Stimulated activated CD4-positive, alpha-beta T cell treated with anti-CD3 and anti-CD28 coated beads, Interleukin-12 subunit alpha, Interleukin-12 subunit beta, amount 100 ng/mL, for 48 hours (primary cell): ENCODE measurements around the gene MAST3.

ENCODE experiments used
- DNase-seq, 3 donors: peaks; one replicate each; pipeline ENCODE4 v3.0.0-alpha.2; 2020; ENCODE audit warnings: low read depth in 2 of 3, low spot score in 1 of 3

MAST3 gene

DNA sequence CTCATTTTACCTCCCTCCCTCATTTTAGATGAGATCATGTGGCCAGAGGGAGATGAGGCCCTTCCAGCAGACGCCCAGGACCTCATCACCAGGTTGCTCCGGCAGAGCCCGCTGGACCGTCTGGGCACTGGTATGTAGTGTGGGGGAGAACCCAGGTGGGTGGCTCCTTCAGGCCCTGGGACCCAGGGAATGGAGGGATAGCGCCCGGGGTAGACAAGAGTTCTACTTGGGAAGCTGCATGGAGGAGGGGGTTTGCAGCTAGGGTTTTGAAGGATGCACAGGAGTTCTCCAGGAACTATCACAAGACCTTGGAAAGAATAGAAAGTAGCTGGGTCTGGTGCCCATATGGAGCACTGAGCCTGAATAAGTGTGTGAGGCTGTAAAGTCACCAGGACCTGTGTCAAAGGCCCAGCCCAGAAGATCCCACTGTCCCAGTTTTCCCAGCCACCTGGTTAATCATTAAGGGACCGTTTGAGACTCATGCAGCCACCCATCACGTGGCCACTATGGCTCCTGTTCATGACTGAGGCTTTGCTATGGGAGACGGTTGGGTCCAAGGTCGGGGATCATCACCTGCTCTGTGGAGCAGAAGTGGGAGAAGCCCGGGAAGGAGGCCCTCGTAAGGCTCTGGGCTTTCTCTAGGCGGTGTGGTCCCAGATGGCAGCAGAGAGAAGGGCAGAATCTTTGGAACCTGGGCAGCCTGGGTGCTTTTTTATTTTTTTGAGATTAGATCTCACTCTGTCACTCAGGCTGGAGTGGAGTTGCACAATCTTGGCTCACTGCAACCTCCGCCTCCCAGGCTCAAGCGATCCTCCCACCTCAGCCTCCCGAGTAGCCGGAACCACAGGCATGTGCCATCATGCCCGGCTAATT lies 38.4 kb downstream of the MAST3 start:
- DNase-seq = no peak

DNA sequence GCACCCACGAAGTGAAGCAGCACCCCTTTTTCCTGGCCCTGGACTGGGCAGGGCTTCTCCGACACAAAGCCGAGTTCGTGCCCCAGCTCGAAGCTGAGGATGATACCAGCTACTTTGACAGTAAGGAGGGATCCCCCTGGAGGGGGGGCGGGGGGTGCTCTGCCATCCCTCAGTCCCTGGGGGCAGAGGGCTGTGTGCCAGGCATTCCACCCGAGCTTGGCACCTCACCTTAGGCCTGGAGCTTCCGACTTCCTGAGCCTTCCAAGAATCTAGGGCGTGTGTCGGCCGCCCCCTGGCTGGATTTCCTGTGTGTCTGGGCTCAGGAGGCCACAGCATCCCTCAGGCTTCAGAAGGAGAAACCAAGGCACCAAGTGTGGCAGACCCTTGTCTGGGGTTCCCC lies 39.7 kb downstream of the MAST3 start:
- no peak for DNase-seq

DNA sequence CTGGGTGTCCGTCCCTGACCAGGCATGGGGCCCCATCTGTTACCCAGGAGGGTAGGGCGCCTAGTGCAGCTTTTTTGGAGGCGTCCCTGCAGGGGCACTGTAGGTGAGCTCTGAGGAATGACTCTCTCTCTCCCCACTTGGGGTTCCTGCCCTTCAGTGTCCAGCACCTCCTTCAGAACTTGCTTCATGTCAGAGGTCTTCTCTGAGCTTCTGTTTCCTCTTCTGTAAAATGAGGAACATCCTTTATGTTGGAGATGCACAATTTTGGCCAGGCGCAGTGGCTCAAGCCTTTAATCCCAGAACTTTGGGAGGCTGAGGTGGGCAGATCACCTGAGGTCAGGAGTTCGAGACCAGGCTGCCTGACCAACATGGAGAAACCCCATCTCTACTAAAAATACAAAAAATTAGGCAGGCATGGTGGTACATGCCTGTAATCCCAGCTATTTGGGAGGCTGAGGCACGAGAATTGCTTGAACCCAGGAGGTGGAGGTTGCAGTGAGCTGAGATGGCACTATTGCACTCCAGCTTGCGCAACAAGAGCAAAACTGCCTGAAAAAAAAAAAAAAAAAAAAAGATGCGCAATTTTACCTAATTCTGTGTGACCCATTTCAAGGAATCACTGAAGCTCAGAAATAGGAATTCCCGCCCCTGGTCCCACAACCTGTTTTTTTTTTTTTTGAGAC lies 40.2 kb downstream of the MAST3 start:
- no peak for DNase-seq

DNA sequence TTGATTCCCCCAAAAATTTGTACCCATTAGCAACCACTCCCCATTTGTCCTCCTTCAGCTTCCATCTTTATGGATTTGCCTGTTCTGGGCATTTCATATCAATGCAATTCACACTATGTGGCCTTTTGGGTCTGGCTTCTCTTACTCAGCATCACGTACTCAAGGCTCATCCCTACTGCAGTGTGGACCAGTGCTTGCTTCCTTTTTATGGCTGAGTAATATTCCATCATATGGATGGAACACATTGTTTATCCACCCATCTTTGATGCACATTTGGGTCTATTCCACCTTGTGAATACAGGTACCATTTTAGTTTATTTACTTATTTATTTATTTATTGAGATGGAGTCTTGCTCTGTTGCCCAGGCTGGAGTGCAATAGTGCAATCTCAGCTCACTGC lies 42.9 kb downstream of the MAST3 start:
- DNase-seq = no peak

DNA sequence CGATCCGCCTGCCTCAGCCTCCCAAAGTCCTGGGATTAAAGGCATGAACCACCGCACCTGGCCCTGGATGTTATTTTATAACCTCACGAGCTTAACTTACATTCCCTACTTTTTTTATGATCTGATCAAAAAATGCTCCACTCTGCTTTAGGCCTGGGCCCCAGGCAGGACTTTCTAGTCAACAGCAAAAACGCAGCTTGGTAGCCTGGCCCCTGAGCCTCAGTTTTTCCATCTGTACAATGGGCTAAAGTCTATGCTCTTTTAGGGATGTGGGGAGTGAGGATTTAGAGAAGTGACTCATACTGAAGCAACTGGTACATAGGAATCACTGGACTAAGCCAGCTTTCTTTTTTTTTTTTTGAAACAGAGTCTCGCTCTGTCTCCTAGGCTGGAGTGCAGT lies 43.5 kb downstream of the MAST3 start:
- DNase-seq = no peak

DNA sequence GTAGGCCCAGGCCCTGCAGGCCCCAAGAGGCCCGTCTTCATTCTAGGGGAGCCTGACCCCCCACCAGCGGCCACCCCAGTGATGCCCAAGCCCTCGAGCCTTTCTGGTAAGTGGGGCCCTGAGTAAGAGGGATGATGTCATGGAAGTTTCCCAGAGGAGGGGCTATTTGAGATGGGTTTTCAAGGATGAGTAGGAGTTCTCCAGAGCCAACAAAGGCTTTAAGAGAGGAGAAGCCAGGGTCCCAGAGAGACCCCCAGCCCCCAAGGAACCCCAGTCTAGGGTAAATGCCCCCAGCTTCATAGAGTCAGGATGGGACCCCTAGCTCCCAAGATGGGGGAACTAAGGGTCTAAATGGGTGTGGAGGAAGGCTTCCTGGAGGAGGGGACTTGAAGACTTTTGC lies 46.3 kb downstream of the MAST3 start:
- DNase-seq = no peak

DNA sequence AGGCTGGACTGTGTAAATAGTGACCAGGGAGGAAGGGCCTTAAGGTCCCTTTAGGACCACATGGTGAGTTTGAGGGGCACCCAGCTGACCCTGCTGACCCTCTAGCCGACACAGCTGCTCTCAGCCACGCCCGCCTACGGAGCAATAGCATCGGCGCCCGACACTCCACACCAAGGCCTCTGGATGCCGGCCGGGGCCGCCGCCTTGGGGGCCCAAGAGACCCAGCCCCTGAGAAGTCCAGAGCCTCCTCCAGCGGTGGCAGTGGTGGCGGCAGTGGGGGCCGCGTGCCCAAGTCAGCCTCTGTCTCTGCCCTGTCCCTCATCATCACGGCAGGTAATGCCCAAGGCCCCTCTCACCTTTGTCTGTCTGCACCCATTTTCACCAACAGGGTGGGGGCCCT lies 46.8 kb downstream of the MAST3 start:
- no peak for DNase-seq

DNA sequence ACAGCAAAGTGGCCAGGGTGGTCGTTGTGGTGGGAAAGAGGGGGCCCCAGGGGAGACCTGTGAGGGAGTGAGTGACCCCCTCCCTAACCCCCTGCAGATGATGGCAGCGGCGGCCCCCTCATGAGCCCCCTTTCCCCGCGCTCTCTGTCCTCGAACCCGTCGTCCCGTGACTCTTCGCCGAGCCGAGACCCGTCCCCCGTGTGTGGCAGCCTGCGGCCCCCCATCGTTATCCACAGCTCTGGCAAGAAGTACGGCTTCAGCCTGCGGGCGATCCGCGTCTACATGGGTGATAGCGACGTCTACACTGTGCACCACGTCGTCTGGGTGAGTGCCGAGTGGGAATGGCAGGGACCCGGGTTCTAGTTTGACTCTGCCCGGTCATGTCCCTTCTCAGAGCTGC lies 47.3 kb downstream of the MAST3 start:
- DNase-seq = no peak

DNA sequence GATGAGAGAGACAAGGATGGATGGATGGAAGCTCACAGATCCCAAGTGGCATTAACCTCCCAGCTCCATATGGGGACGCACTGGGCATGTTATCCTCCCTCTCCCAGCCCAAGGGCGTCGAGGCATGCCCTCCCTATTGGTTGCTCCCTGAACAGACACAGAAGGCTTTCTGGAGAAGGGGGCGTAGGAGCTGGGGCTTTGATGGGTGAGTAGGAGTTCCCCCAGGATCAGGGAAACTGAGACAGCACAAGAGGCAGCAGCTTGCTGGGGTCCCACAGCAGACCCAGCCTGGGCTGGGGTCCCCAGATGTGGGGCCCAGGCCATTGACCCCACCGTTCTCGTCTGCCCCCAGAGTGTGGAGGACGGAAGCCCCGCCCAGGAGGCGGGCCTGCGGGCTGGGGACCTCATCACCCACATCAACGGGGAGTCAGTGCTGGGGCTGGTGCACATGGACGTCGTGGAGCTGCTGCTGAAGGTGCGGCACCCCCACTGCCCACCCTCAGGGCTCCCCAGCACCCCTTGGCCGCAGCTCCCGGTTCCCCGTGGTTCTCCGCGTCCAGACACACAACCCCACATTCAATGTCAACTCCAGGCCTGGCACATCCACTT lies 47.9 kb downstream of the MAST3 start:
- DNase-seq = no peak

DNA sequence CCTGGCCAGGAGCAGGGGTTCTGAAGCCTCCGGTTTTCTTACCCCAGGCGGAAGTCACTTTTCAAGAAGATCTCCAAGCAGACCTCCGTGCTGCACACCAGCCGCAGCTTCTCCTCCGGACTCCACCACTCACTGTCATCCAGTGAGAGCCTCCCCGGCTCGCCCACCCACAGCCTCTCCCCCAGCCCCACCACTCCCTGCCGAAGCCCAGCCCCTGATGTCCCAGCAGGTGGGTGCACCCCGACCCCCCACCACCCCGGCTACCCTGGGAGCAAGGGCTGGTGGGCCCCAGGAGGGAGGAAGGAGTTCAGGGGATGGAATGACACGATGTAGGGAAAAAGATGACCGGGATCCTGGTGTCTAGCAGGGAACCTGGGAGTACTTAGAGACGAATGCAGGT lies 49.8 kb downstream of the MAST3 start:
- no peak for DNase-seq

DNA sequence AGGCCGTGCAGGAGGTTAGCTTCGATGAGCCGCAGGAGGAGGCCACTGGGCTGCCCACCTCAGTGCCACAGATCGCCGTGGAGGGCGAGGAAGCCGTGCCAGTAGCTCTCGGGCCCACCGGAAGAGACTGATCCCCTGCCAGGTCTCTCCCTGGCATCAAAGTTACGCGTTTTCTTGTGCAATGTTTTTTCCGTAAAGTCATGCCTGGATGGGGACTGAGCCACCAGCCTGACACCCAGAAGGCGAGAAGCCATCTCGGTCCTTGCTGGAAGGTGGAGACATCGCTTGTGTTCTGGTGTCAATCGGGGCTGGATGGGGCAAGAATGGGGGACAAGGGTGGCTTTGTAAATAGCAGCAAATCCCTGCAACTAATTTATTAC lies 52.0 kb downstream of the MAST3 start:
- DNase-seq = no peak

DNA sequence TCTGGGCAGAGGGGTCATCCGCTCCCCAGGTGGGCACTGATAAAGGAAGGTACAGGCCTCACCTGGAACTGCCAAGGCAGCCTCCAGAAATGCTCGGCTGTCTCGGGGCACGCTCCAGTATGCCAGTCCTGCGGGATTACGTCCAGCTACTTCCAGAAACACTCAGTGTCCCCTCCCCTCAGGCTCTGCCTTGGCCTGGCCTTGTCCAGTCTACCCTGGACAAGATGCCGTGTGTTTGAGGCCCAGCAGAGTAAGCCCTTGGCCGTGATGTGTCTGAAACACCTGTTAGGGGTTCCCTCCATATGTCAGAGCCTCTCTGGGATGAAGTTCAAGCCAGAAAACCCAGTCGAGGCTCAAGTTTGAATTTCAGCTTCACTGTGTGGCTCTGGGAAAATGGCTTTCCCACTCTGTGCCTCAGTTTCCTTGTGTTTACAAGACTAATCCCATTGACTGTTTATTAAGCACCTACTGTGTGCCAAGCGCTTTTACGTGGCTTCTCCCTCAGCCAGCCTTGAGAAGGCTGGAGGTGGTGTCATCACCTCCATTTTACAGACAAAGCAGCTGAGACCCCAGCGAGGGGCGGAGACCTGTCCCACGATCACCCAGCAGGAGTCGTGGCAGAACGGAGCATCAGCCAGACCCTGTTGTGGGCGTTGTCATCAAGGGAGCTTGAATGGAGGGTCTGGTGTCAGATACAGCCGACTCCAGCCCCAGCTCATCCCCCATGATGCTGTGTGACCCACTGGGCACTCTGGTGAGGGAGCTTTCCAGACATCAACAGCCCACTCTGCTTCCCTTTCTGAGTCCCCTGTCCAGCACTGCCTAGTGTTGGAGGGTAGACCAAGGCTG lies 53.4 kb downstream of the MAST3 start:
- DNase-seq = no peak

DNA sequence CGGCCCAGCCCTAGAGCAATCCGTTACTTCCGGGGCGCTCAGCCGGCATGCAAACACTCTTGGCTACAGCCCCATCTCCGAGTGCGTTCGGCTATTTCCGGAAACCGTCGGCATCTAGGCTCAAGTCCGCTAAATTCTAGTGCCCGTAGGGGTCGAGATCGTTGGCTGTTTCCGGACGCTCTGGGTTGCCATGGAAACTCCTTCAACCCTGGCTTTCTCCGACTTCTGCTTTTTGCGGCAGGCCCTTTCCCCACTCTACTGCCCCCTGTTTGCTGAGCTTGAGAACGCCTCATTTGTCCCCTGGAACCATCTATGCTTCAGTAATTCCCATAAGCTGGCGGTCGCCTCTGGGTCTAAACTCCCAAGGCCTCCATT lies 54.9 kb downstream of the MAST3 start:
- peak; percentile 97 to 99 (median 97) for DNase-seq

DNA sequence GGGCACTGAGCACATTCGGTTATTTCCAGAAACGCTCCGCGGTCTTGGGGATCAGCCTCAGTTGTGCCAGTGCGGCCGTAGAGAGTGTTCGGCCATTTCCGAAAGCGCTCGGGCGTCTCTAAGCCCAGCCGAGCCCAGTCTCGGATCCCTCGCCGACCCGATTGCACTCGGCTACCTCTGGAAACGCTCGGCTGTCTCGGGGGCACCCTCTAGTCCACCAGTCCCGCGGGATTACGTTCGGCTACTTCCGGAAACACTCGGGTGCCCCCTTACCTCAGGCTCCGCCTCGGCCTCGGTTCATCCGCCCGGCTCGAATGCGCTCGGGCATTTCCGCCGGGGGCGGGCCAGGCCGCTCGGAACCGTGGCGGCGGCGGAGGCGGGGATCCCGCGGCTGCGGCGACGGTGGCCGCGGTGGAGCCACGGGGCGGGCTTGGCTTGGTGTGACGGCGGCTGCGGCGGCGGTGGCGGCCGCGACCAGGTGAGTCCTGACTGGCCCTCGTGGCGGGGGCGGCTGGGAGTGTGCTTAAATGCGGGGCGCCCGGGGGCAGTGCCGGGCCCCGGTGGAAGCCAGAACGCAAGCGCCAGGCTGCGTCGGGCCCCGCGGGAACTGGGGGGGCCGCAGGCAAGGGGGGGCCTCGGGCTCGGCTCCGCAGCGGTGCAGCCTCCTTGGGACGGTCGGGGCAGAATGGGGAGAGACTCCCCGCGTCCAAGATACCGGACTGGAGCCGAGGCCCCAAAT lies 55.4 kb downstream of the MAST3 start, which contains the start of gene PIK3R2:
Gene PIK3R2, plus strand, starts transcription at position 347 of the 739 bp plus-strand sequence. CDS start 2,717 bp downstream, outside the sequence.
- DNase-seq = peak; percentile 100

DNA sequence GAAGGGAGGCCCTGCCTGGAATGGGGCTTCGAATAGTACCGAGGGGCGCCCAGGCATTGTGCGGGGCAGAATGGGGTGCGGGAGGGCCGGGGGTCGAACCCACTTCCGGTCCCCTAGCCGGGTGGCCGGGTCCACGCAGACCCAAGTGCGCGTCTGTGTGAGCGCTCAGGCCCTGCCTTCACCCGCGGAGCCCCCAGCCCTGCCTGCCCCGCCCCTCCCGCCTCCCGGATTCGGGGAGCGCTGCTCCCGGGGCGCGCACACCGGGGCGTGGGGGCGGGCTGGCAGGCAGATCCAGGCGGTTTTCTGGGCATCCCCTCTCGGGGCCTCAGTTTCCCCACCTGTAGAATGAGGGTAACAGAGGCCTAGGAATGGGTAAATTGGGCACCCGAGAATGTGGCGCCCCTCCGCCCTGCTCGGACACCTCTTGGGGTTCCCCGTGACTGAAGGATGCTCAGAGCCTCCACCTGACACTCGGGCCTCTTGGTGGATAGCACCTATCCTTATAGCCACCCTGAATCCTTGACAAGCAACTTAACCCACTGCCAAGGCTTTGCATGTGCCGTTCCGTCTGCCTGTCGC lies 56.1 kb downstream of the MAST3 start:
- no peak for DNase-seq

DNA sequence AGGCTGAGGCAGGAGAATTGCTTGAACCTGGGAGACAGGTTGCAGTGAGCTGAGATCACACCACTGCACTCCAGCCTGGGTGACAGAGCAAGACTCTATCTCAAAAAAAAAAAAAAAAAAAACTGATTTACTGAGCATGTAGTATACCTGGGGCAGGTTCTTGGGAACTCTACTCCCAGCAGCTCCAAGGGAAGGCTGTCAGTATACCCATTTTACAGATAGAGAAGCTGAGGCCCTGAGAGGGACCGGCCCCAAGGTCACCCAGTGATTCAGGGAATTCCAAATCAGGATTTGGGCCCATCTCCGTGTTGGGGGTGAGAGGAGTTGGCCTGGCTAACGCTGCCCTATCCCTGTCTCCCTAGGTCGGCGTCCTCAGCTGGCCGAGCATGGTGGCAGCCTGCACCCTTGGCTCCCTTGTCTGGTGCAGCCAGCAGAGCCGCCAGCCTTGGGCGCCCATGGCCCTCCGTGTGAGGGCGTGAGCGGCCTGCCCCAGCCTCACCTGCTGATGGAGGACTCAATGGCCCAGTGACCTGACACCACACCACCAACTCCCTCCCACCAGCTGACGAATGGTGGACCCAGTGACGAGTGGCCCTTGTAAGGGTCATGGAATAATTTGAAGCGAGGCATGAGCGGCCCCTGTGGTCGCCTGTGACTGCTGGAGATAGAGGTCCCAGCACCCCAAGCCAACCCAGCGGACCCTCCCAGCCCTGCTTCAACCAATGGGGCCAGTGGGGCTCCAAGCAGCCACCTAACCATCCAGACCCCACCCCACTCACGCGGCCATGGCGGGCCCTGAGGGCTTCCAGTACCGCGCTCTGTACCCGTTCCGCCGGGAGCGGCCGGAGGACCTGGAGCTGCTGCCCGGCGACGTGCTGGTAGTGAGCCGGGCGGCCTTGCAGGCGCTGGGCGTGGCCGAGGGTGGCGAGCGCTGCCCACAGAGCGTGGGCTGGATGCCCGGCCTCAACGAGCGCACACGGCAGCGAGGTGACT lies 57.8 kb downstream of the MAST3 start:
- no peak for DNase-seq

DNA sequence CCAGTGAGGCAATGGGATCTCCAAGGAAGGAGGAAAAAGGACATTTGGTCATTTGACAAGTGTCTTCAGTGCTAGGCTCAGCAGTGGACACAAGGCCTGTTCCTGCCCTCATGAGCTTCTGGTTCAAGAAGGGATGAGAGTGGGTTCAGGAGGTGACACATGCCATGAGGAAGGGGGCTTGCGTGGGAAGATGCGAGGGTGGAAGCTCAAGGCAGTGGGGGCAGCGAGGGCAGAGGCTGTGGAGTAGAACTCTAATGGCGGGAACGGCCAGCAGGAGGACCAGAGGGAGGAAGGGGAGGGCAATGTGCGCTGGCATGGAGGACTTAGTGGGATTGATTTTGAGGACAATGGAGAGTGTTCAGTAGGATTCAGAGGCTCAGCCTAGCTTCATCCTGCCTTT lies 58.7 kb downstream of the MAST3 start:
- DNase-seq = no peak

DNA sequence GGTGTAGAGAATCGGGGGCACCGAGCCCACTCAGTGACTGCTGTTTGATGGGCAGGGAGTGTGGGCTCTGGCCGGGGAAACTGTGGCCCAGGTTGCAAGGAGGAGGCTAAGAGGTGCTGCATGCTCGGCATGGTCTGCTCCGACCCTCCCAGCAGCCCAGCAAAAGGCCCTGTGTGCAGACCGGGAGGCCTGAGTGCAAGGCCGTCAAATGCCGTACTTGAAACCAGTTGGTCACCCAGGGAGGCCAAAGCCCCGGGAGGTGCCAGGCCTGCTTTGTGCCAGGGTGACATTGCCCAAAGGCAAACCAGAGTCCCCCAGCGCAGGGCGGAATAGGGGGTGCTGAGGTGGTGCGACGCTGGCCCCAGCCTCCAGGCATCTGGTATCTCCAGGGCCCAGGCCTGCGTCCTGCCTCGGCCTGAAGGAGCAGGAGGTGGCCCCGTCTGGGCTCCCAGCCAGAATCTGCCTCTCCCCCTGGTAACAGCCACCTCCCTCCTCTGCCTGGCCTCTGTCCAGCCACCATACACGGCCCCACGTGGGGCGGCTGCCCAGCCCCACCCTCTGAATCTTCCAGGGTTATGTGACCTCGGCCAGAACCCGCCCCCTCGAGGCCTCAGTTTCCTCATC lies 59.4 kb downstream of the MAST3 start:
- DNase-seq = no peak
